HG02798 (cell line): ENCODE data around the gene TANGO6.

Experiments
- ATAC-seq: cut with Tn5 transposase; IDR thresholded peaks from one replicate; pipeline ENCODE4 v1.9.1; 2021; ENCODE audit warnings: mild to moderate bottlenecking; ENCODE audit not compliant: unreplicated experiment, poor library complexity

TANGO6 gene

GRCh38 chr16:69085032-69085695 lies 241.8 kb downstream of the TANGO6 start:
- no peak for ATAC-seq

GRCh38 chr16:69087161-69087581 lies 243.8 kb downstream of the TANGO6 start:
- ATAC-seq = no peak

GRCh38 chr16:69088684-69089083 lies 245.4 kb downstream of the TANGO6 start:
- ATAC-seq = no peak

GRCh38 chr16:69089091-69089910 lies 246.0 kb downstream of the TANGO6 start:
- ATAC-seq = no peak

GRCh38 chr16:69093974-69094373 lies 250.6 kb downstream of the TANGO6 start:
- ATAC-seq = no peak

- no peak for ATAC-seq
These were observed 251.2 kb downstream of the TANGO6 start for GRCh38 chr16:69094501-69094900.

- ATAC-seq = no peak
These were observed 251.9 kb downstream of the TANGO6 start for GRCh38 chr16:69095193-69095592.

- no peak for ATAC-seq
These were observed 256.9 kb downstream of the TANGO6 start for GRCh38 chr16:69100071-69100691.

GRCh38 chr16:69105501-69106361 lies 262.4 kb downstream of the TANGO6 start, which contains the start of gene HAS3:
HAS3 (plus strand) TSS chr16:69105653; CDS start chr16:69109396, 3,743 bp downstream.
- no peak for ATAC-seq

GRCh38 chr16:69106491-69107315 lies 263.4 kb downstream of the TANGO6 start:
- ATAC-seq = no peak

GRCh38 chr16:69107316-69107962 lies 264.1 kb downstream of the TANGO6 start:
- ATAC-seq = no peak

GRCh38 chr16:69108064-69108904 lies 265.0 kb downstream of the TANGO6 start:
- no peak for ATAC-seq

- no peak for ATAC-seq
These were observed 265.5 kb downstream of the TANGO6 start for GRCh38 chr16:69108905-69109252.

- ATAC-seq = no peak
These were observed 266.3 kb downstream of the TANGO6 start for GRCh38 chr16:69109486-69110270.

GRCh38 chr16:69110406-69110805 lies 267.1 kb downstream of the TANGO6 start:
- ATAC-seq = no peak

GRCh38 chr16:69111216-69111875 lies 268.0 kb downstream of the TANGO6 start:
- no peak for ATAC-seq

GRCh38 chr16:69111876-69112230 lies 268.5 kb downstream of the TANGO6 start:
- no peak for ATAC-seq
